ENCODE data around the gene PCBP3. TPM values are rescaled to one million over a fixed set of nuclear protein-coding genes. Genes with fewer than 3 reads are reported as not detected.

PCBP3 gene
- total and polyA plus RNA-seq, 2 of the 13 experiments (the other 11 are each of a cell fraction or from before 2014, with no cell fraction given): not detected

- TF ChIP-seq ZNF281 (CRISPR knock-in tag; IDR thresholded peaks at IDR 0.05; ENCODE audit: borderline replicate concordance) (no peak), ZNF564 (CRISPR knock-in tag; IDR thresholded peaks at IDR 0.05) (no peak), ZGPAT (CRISPR knock-in tag; IDR thresholded peaks at IDR 0.05) (no peak), RERE (CRISPR knock-in tag; IDR thresholded peaks at IDR 0.05; ENCODE audit: low read depth) (no peak), TBP (CRISPR knock-in tag; IDR thresholded peaks at IDR 0.05) (no peak), ZNF883 (CRISPR knock-in tag; IDR thresholded peaks at IDR 0.05; ENCODE audit: not compliant biosample characterization) (no peak), CENPBD1 (CRISPR knock-in tag; IDR thresholded peaks at IDR 0.05; ENCODE audit: borderline replicate concordance, low read depth) (no peak)
These were observed 96.5 kb downstream of the PCBP3 start (continued) for GRCh38 chr21:45740088-45740440.

Data from HepG2 (cell line).